GF-D8 (cell line): ENCODE results near the gene UBASH3B.
"Not testable (repeated sequence)": the region's sequence is repeated elsewhere in the genome, so short reads cannot be mapped to it uniquely, and the experiment has no call there.

Experiments used
- DNase-seq: peaks from one replicate; lab custom pipeline; 2025; lab: John Stamatoyannopoulos, UW

UBASH3B gene

GRCh38 chr11:122655527-122656072 is at the start of gene UBASH3B:
Gene UBASH3B, plus strand, starts transcription at chr11:122655722. Its CDS starts 328 bp downstream, at chr11:122656050.
- peak; percentile 89 for DNase-seq

- DNase-seq: not testable (repeated sequence)
Observed at GRCh38 chr11:122607162-122607561, 48.4 kb upstream of the UBASH3B start.

DNA sequence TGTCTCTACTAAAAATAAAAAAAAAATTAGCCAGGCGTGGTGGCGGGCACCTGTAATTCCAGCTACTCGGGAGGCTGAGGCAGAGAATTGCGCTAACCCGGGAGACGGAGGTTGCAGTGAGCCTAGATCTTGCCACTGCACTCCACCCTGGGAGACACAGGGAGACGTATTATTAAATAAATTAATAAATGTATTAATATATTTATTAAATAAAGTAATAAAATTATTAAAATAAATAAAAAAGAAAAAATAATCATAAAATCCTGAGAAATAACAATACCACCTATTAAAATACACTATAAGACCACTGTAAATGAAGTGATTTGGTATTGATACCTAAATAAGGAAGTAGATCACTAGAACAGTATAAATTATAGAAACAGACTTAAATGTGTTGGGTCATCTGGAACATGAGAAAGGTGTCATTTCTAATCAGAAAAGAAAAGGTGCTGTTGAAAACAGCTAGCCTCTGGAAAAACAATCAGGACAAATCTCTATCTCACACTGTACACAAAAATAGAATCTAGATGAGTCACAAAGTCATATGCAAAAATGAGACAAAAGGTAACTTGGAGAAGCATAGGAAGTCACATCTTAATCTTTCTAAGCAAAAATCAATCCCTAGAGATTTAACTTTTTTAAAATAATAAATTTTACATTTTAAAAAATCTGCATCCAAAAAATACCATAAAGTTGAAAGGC is 43.2 kb upstream of the UBASH3B start:
- no peak for DNase-seq

GRCh38 chr11:122616718-122617117 is 38.8 kb upstream of the UBASH3B start:
- DNase-seq: no peak

GRCh38 chr11:122617297-122617696 is 38.2 kb upstream of the UBASH3B start:
- no peak for DNase-seq

DNA sequence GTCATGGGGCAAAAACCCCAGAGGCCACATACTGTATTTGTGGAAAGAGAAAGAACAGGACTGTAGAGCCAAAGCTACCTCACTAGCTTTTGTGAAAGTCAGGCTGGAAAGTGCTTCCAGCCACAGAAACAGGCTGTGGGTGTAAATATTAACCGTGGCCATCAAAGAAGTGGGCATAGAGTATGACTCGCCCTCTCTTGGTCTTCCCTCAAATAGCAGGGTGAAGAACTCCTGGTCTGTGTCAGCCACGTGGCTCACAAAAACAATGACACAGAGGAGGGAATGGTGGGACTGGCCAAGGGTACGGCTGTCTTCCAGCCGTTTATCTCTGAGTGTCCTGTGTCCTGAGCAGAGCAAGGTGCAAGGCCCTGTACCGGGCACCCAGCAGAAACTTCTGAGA is 37.6 kb upstream of the UBASH3B start:
- DNase-seq: no peak

- no peak for DNase-seq
Observed at GRCh38 chr11:122618927-122619326, 36.6 kb upstream of the UBASH3B start.

DNA sequence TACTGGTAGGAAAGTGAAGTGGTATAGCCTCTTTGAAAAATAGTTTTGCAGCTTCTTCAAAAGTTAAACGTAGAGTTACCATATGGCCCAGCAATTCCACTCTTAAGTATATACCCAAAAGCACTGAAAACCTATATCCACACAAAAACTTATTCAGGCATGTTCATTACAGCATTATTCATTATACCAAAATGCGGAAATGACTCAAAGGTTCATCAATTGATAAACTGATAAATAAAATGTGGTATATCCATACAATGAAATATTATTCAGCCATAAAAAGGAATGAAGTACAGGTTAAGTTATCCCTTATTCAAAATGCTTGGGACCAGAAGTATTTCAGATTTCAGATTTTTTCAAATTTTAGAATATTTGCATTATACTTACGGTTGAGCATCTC is 35.8 kb upstream of the UBASH3B start:
- no peak for DNase-seq

DNA sequence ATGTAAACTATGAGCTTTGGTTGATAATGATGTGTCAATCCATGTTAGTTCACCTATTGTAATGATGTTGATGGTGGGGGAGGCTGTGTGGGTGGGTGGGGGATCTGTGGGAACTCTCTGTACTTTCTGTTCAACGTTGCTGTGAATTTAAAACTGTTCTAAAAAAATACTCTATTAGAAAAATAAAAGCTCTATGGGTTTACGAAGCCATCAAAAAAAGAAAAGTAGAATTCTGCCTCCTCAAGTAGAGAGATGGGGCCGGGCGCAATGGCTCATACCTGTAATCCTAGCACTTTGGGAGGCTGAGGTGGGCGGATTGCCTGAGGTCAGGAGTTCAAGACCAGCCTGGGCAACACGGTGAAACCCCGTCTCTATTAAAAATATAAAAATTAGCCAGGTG is 30.0 kb upstream of the UBASH3B start:
- not testable (repeated sequence) for DNase-seq

- no peak for DNase-seq
Observed at GRCh38 chr11:122625976-122626665, 29.4 kb upstream of the UBASH3B start.

DNA sequence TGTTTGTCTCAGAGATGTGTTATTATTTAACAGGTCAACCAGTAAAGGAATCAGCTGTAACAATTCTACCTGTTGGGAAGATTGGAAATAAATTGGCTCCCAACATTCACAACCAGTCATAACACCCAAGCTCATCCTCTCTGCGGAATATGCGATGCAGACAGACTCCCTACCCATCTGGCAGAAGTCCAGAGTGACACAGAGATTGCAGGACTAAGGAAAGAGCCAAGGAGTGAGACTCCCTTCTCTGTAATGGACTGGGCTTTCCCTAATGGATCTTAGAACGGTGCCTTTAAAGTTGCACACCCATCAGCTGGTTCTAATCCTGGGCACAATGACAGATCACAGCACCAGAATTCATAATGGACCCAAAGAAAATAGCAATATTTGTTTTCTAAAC is 27.8 kb upstream of the UBASH3B start:
- no peak for DNase-seq

DNA sequence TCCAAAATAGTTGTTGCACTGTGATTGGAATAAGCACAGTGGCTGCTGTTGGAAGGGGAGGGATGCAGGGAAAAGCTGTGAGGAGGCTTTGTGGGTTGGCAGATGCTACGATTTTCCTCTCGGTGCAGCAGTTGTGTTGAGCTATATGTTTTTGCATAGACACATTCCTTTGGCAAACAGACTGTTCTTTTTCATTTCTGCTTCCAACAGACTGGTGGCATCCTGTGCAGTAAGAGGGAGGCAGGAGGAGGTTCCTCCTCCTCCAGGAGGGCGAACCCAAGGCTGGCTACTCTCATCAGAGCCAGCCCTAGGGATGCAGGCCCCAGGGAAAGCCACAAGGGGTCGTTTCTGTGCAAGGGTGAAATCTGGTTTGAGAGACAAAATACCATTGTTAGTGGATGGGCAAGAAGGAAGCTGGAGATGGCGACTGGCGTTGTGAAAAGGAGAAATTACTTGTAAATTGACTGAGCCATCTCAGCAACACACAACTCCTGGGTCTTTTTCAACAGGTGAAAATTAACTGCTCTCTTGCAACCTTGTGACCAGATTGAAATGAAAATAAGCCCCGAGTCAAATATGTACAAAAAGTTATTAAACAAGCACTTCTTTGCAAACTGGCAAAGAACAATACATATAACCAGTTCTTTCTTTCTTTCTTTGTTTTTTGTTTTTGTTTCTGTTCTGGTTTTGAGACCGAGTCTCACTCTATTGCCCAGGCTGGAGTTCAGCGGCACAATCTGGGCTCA is 26.5 kb upstream of the UBASH3B start:
- DNase-seq: peak; percentile 85

GRCh38 chr11:122632181-122632824 is 23.2 kb upstream of the UBASH3B start:
- DNase-seq: no peak

DNA sequence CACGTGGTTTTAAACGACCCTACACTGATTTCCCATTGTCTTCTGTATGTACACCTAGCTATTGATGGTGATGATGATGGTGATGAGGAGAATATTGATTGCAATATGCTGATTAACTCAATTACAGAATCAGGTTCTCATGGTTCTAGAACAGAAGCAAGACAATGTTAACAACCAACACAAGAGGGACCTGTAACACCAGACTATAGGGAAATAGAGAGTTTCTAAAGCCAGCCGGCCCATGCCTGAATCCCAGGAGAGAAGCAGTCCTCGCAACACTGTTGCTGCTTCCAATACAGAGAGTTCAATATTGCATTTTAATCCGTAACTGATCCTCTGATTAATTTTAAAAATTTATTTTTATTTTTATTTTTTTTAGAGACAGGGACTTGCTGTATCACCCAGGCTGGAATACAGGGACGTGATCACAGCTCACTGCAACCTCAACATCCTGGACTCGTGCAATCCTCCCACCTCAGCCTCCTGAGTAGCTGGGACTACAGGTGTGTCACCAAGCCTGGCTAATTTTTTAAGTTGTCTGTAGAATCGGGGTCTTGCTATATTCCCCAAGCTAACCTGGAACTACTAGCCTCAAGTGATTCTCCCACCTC is 22.2 kb upstream of the UBASH3B start:
- DNase-seq: peak; percentile 91

- peak; percentile 76 for DNase-seq
Observed at GRCh38 chr11:122634501-122634900, 21.0 kb upstream of the UBASH3B start.

DNA sequence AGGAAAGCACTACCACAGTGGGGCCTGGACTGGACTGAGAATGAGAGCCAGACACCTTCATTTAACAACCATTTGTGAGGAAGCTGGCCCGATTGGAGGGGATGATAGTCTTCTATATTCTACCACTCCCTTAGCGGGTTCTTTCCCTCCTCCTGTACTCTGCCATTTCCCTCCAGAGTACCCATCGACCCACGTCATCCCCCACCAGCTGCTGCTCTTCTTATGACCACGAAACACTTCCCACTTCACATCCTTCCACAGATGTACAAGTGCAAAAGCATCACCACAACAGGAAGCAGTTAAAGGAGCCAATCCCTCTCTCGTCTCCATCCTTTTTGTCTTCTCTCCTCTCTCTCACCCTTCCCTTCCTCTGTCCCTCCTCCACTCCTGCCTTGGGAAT is 18.0 kb upstream of the UBASH3B start:
- DNase-seq: no peak

DNA sequence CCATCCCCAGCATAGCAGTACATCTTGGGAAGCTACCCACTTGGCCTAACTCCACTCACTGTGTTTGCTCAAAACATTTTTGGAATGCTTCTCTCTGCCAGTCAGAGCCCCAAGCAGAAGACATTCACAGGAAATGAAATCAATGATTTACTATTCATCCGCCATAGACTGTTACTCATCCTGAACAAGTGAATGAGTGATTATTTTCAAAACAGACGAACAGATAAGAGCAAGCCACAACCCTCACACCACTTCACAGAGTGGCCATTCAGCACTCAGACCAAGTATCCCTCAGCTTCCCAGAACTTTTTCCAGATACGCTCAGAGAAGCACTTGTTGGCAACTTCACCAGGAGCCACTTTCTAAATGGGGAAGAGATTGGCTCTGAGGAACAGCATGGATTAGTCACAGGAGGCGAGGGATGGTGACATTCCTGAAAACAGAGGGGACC is 13.0 kb upstream of the UBASH3B start:
- no peak for DNase-seq

- DNase-seq: no peak
Observed at GRCh38 chr11:122642971-122643370, 12.6 kb upstream of the UBASH3B start.

DNA sequence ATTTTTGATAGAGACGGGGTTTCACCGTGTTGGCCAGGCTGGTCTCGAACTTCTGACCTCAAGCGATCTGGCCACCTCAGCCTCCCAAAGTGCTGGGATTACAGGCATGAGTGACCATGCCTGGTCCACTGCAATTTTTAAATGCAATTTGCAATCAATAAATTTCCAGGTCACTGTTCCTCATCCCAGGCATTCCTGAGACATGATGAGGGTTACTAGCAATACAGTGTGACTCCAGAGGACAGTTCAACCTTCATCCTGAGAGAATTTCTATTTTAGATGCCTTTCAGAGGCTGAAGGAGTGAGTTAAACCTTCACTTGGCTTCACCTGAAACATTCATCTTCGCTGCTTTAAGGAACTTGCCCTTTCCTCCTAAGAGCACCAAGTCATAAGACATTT is 9.7 kb upstream of the UBASH3B start:
- DNase-seq: no peak

- no peak for DNase-seq
Observed at GRCh38 chr11:122646549-122647340, 8.8 kb upstream of the UBASH3B start.
